Measurements from ENCODE around the gene CTDSPL2. TPM values are rescaled to one million over a fixed set of nuclear protein-coding genes. Genes with fewer than 3 reads are reported as not detected.

The CTDSPL2 gene
- total and polyA plus RNA-seq, 2 donors (not counting 3 experiments of a cell fraction or from before 2014, with no cell fraction given) = 12.2 to 55.1 TPM

- Histone ChIP-seq H3K9me1 (replicated peaks; ENCODE audit: control insufficient read depth, extremely low read depth, insufficient read depth, low read length) (no peaks in the 10 kb centered on the region), H4K20me1 (replicated peaks; ENCODE audit: control insufficient read depth, extremely low read depth, insufficient read depth, low read length) (no peaks in the 10 kb centered on the region), H2AFZ (ENCODE audit: low read depth, low read length) (no peak overlapping the region), H3K4me1 (ENCODE audit: control insufficient read depth, extremely low read depth, insufficient read depth, low read length) (no peaks in the 10 kb centered on the region), H3K9me3 (replicated peaks; ENCODE audit: control insufficient read depth, insufficient read depth, low read length) (no peaks in the 10 kb centered on the region), H3K27me3 (ENCODE audit: control insufficient read depth in 2 of 2, insufficient read depth in 2 of 2, low read length in 2 of 2) (no peaks in the 10 kb centered on the region), H3K79me2 (ENCODE audit: control insufficient read depth, insufficient read depth, low read length) (peaks cover 2% of the 10 kb centered on the region), H3K27ac (ENCODE audit: insufficient read depth, low read depth, low read length) (no peak overlapping the region), H3K4me3 (replicated peaks in 1 of 3; ENCODE audit: insufficient read depth in 1 of 3, low read depth in 1 of 3, low read length in 3 of 3) (no peak overlapping the region), H3K9ac (replicated peaks; ENCODE audit: extremely low read depth, insufficient read depth, low read length) (no peak overlapping the region), H3K4me2 (ENCODE audit: insufficient read depth, low read length) (no peak overlapping the region), H3K36me3 (ENCODE audit: control insufficient read depth in 2 of 2, extremely low read depth in 1 of 2, insufficient read depth in 2 of 2, low read length in 2 of 2) (no peaks in the 10 kb centered on the region)
- dilution Hi-C loops (cut with MboI; ENCODE audit: extremely low pct_ligation_motif_present, low sequenced_read_pairs) = no loop called here
- CTCF ChIA-PET = interaction anchor here (0.7 kb wide), 1 partner anchor 28 kb away, joined by 4 read pairs; no protein-coding TSS in a partner anchor
- TSS peak; percentile 5 for BruUV-seq (replicated peaks)
- POLR2A ChIA-PET = no interaction called here
- no peak for FAIRE-seq
- TF ChIP-seq POLR2A (IDR thresholded peaks at IDR 0.05; ENCODE audit: low read depth, low read length) (peak; percentile 22), CTCF (IDR thresholded peaks at IDR 0.05; ENCODE audit: extremely low read depth in 1 of 2, insufficient read depth in 1 of 2, low read depth in 1 of 2, low read length in 2 of 2) (no peak), FOS (IDR thresholded peaks at IDR 0.05; ENCODE audit: borderline replicate concordance, insufficient read depth, low read length) (no peak), MYC (IDR thresholded peaks at IDR 0.05; ENCODE audit: low read depth, low read length) (no peak), POLR2AphosphoS5 (IDR thresholded peaks at IDR 0.05; ENCODE audit: insufficient read depth, low read depth, low read length) (no peak)
- no peak for DNase-seq (ENCODE audit: low read depth, low spot score)
- intact Hi-C loops (cut with micrococcal nuclease) = no loop called here
These were observed 102.6 kb downstream of the CTDSPL2 start for GRCh38 chr15:44529864-44530604.

DNA sequence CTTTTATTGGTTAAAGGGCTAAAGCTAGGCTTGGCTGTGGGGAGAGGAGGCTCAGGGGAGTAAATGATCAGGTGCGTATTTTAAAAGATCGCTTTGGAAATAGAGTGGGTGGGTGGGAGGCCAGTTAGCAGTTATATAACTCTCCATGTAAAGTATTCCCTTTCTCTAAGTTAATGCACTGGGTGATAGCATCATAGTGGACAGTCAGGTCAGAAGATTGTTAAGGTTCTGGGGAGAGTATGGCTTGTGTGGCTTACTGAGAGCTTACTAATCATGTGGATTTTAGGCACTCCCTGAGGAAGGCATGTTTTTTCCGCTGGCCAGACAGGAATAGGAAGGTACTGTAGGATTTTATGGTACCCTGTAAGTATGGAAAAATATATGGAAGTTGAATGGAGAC is 103.2 kb downstream of the CTDSPL2 start:
- no peak for DNase-seq (ENCODE audit: low read depth, low spot score)
- Histone ChIP-seq H3K79me2 (ENCODE audit: control insufficient read depth, insufficient read depth, low read length) (peaks cover 7% of the 10 kb centered on the region), H3K4me3 (replicated peaks in 1 of 3; ENCODE audit: insufficient read depth in 1 of 3, low read depth in 1 of 3, low read length in 3 of 3) (no peak overlapping the region), H3K9ac (replicated peaks; ENCODE audit: extremely low read depth, insufficient read depth, low read length) (no peak overlapping the region), H2AFZ (ENCODE audit: low read depth, low read length) (no peak overlapping the region), H3K9me1 (replicated peaks; ENCODE audit: control insufficient read depth, extremely low read depth, insufficient read depth, low read length) (no peaks in the 10 kb centered on the region), H4K20me1 (replicated peaks; ENCODE audit: control insufficient read depth, extremely low read depth, insufficient read depth, low read length) (no peaks in the 10 kb centered on the region), H3K4me1 (ENCODE audit: control insufficient read depth, extremely low read depth, insufficient read depth, low read length) (peaks cover 4% of the 10 kb centered on the region), H3K27me3 (ENCODE audit: control insufficient read depth in 2 of 2, insufficient read depth in 2 of 2, low read length in 2 of 2) (no peaks in the 10 kb centered on the region), H3K4me2 (ENCODE audit: insufficient read depth, low read length) (no peak overlapping the region), H3K27ac (ENCODE audit: insufficient read depth, low read depth, low read length) (no peak overlapping the region), H3K36me3 (ENCODE audit: control insufficient read depth in 2 of 2, extremely low read depth in 1 of 2, insufficient read depth in 2 of 2, low read length in 2 of 2) (no peaks in the 10 kb centered on the region), H3K9me3 (replicated peaks; ENCODE audit: control insufficient read depth, insufficient read depth, low read length) (no peaks in the 10 kb centered on the region)
- FAIRE-seq = no peak
- POLR2A ChIA-PET = no interaction called here
- BruUV-seq (replicated peaks) = no TSS peak
- intact Hi-C loops (cut with micrococcal nuclease) = no loop called here
- dilution Hi-C loops (cut with MboI; ENCODE audit: extremely low pct_ligation_motif_present, low sequenced_read_pairs) = no loop called here
- no peak for TF ChIP-seq EZH2 (IDR thresholded peaks at IDR 0.05; ENCODE audit: borderline replicate concordance, low read depth, low read length, severe bottlenecking)
- TF ChIP-seq POLR2A (IDR thresholded peaks at IDR 0.05; ENCODE audit: low read depth, low read length) = no peak
- no peak for TF ChIP-seq JUN (IDR thresholded peaks at IDR 0.05; ENCODE audit: borderline replicate concordance, insufficient read depth, insufficient read length, low read depth)
- no peak for TF ChIP-seq CTCF (IDR thresholded peaks at IDR 0.05; ENCODE audit: extremely low read depth in 1 of 2, insufficient read depth in 1 of 2, low read depth in 1 of 2, low read length in 2 of 2)
- TF ChIP-seq POLR2AphosphoS5 (IDR thresholded peaks at IDR 0.05; ENCODE audit: insufficient read depth, low read depth, low read length) = peak; percentile 19
- TF ChIP-seq FOS (IDR thresholded peaks at IDR 0.05; ENCODE audit: borderline replicate concordance, insufficient read depth, low read length) = no peak
- TF ChIP-seq, protein P1, sequence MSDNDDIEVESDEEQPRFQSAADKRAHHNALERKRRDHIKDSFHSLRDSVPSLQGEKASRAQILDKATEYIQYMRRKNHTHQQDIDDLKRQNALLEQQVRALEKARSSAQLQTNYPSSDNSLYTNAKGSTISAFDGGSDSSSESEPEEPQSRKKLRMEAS (IDR thresholded peaks at IDR 0.05; ENCODE audit: insufficient read depth, insufficient read length) = no peak
- no peak for TF ChIP-seq GATA2 (IDR thresholded peaks at IDR 0.05; ENCODE audit: insufficient read depth, insufficient read length, low read depth, low read length)
- CTCF ChIA-PET = interaction anchor here (0.7 kb wide), 1 partner anchor 29 kb away, joined by 4 read pairs; no protein-coding TSS in a partner anchor
